Uterus (tissue), 4 donors: ENCODE data around the gene TSHZ2. TPM values are rescaled to one million over a fixed set of nuclear protein-coding genes. Genes with fewer than 3 reads are reported as not detected.

Experiments
- DNase-seq, 2 donors: peaks; one replicate each; pipeline ENCODE4 v3.0.0-alpha.2; 2019 to 2020
- H3K27ac ChIP-seq, 2 donors: fragments of 200-600 bp; sonication (generic); 1 replicate in 1 of 2; 2 replicates in 1 of 2; pipeline ENCODE4 v1.5.1; 2016 to 2018
- H3K27me3 ChIP-seq, 2 donors: fragments of 200-600 bp; sonication (generic); one replicate each; pipeline ENCODE4 v1.5.1; 2018 to 2019; ENCODE audit warnings: control low read depth in 1 of 2
- H3K36me3 ChIP-seq, 2 donors: fragments of 200-600 bp; sonication (generic); one replicate each; pipeline ENCODE4 v1.5.1; 2019; ENCODE audit warnings: control low read depth in 1 of 2
- H3K4me1 ChIP-seq, 2 donors: fragments of 200-600 bp; sonication (generic); one replicate each; pipeline ENCODE4 v1.5.1; 2018 to 2019; ENCODE audit warnings: control low read depth in 1 of 2
- H3K4me3 ChIP-seq, 2 donors: fragments of 200-600 bp; sonication (generic); 1 replicate in 1 of 2; 2 replicates in 1 of 2; pipeline ENCODE4 v1.5.1; 2018 to 2019; ENCODE audit warnings: mild to moderate bottlenecking in 1 of 2
- H3K9me3 ChIP-seq, 2 donors: fragments of 200-600 bp; sonication (generic); one replicate each; pipeline ENCODE4 v1.5.1; 2019; ENCODE audit warnings: control low read depth in 1 of 2
- CTCF ChIP-seq, 4 experiments: fragments of 200-600 bp in 2 of 4; fragments of 450-650 bp in 2 of 4; sonication (generic) in 2 of 4; IDR thresholded peaks; one replicate each; pipeline ENCODE4 v1.5.1; 2016 to 2019; ENCODE audit warnings: antibody characterized with exemption in 4 of 4, mild to moderate bottlenecking in 2 of 4, moderate library complexity in 1 of 4
- POLR2A ChIP-seq, 2 donors: fragments of 450-650 bp; IDR thresholded peaks; one replicate each; pipeline ENCODE4 v1.6.1; 2016; ENCODE audit warnings: antibody characterized with exemption in 2 of 2, mild to moderate bottlenecking in 1 of 2, moderate library complexity in 1 of 2
- intact Hi-C: fragments of 100-400 bp; cut with DNase I; formaldehyde crosslinking; loops from one replicate; pipeline ENCODE4 v1.15.1; 2023; ENCODE audit warnings: low total_unique reads
- total RNA-seq, 4 donors: library from RNA; depleted of rRNA in 3 of 4; stranded (reverse); fragments of >200 nt in 3 of 4; gene quantifications; one replicate each; pipeline versions ENCODE4 v1.1.0 to v1.2.4, GENCODE V29; 2014 to 2023
- donor health status: DM: yes; HTN: yes; CAD: no.

The TSHZ2 gene
- total RNA-seq, 4 donors from 2014 or later = 22.0 to 50.1 (median 33.1) TPM

GRCh38 chr20:53355790-53356189, 383.6 kb downstream of the TSHZ2 start:
- H3K27ac ChIP-seq = no peak overlapping the region
- H3K27me3 ChIP-seq = no peaks in the 10 kb centered on the region
- no peak for TF ChIP-seq POLR2A (IDR thresholded peaks at IDR 0.05)
- TF ChIP-seq CTCF (IDR thresholded peaks at IDR 0.05) = no peak
- intact Hi-C loops = no loop called here
- H3K4me3 ChIP-seq = no peak overlapping the region
- no peaks in the 10 kb centered on the region for H3K36me3 ChIP-seq
- no peaks in the 10 kb centered on the region for H3K9me3 ChIP-seq
- H3K4me1 ChIP-seq = no peaks in the 10 kb centered on the region
- DNase-seq = no peak

GRCh38 chr20:53359425-53359824, 387.3 kb downstream of the TSHZ2 start:
- TF ChIP-seq POLR2A (IDR thresholded peaks at IDR 0.05) = no peak
- no peak for TF ChIP-seq CTCF (IDR thresholded peaks at IDR 0.05)
- Histone ChIP-seq H3K36me3 (no peaks in the 10 kb centered on the region), H3K27me3 (no peaks in the 10 kb centered on the region), H3K4me3 (no peak overlapping the region), H3K4me1 (no peaks in the 10 kb centered on the region), H3K27ac (no peak overlapping the region), H3K9me3 (no peaks in the 10 kb centered on the region)
- intact Hi-C loops = no loop called here
- DNase-seq = no peak

GRCh38 chr20:53360852-53361251, 388.7 kb downstream of the TSHZ2 start:
- intact Hi-C loops = no loop called here
- H3K27ac ChIP-seq = no peak overlapping the region
- no peak for TF ChIP-seq CTCF (IDR thresholded peaks at IDR 0.05)
- TF ChIP-seq POLR2A (IDR thresholded peaks at IDR 0.05) = no peak
- H3K4me1 ChIP-seq = no peaks in the 10 kb centered on the region
- no peaks in the 10 kb centered on the region for H3K9me3 ChIP-seq
- H3K36me3 ChIP-seq = no peaks in the 10 kb centered on the region
- DNase-seq = no peak
- no peaks in the 10 kb centered on the region for H3K27me3 ChIP-seq
- H3K4me3 ChIP-seq = no peak overlapping the region

DNA sequence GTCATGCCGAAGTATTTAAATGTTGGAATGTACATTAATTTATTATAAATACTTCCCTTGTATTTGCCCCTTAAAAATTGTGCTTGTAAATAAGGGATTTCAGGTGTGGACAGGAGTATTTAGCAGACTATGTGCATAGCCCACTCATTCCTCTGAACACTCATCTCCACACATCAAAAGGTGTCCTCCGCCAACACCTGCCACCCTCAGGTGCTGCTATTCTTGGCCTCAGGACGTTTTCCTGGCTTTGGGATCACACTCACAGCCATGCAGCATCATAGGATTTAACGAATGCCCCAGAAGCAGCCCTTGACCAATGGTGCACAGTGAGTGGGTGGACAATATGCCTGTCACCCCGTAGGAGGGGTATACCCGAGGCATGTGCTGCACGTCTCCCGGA, 390.6 kb downstream of the TSHZ2 start:
- Histone ChIP-seq H3K27ac (no peak overlapping the region), H3K4me1 (no peaks in the 10 kb centered on the region), H3K9me3 (no peaks in the 10 kb centered on the region), H3K4me3 (no peak overlapping the region), H3K36me3 (no peaks in the 10 kb centered on the region), H3K27me3 (no peaks in the 10 kb centered on the region)
- intact Hi-C loops = no loop called here
- DNase-seq = no peak
- TF ChIP-seq POLR2A (IDR thresholded peaks at IDR 0.05) (no peak), CTCF (IDR thresholded peaks at IDR 0.05) (no peak)

DNA sequence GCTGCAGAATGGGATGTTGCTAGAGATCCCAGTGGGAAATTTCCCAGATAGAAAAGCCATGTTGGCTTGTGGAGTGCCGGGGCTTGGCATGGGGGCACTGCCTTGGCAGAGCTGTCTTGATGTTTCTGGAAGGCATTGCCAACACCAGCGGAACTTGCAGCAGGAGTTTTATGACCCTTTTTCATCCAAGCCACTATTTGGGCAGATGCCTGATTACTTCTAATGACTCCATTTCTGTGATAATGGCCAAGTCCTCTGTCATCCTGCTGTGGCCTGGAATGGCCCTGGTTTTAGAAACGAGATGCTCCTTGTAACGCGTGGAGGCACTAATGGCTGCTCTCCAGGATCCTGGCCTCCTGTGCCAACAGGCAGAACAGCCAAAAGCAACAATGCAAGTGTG, 392.5 kb downstream of the TSHZ2 start:
- DNase-seq = no peak
- intact Hi-C loops = no loop called here
- no peak for TF ChIP-seq CTCF (IDR thresholded peaks at IDR 0.05)
- H3K9me3 ChIP-seq = no peaks in the 10 kb centered on the region
- H3K4me3 ChIP-seq = no peak overlapping the region
- H3K27me3 ChIP-seq = no peaks in the 10 kb centered on the region
- H3K4me1 ChIP-seq = no peaks in the 10 kb centered on the region
- H3K36me3 ChIP-seq = no peaks in the 10 kb centered on the region
- no peak overlapping the region for H3K27ac ChIP-seq
